K562 (cell line): Measurements from ENCODE around the gene SLC5A6.

Experiments
- ESRRB ChIP-seq: fragments of 250-450 bp; sonication (Bioruptor Pico); IDR thresholded peaks from 2 replicates; pipeline ENCODE4 v1.5.0; 2020; ENCODE audit warnings: mild to moderate bottlenecking, moderate library complexity, borderline replicate concordance
- KAT2B ChIP-seq: IDR thresholded peaks from one replicate; pipeline ENCODE4 v1.6.1; 2012; ENCODE audit warnings: low read depth, mild to moderate bottlenecking, control low read depth, inconsistent platforms, low read length, moderate library complexity
- SMC3 ChIP-seq: conservative IDR thresholded peaks from 2 replicates; pipeline ENCODE4 v1.6.1; 2011; ENCODE audit warnings: low read depth, low read length, improper control_type of control experiment; ENCODE audit not compliant: insufficient read depth

DNA sequence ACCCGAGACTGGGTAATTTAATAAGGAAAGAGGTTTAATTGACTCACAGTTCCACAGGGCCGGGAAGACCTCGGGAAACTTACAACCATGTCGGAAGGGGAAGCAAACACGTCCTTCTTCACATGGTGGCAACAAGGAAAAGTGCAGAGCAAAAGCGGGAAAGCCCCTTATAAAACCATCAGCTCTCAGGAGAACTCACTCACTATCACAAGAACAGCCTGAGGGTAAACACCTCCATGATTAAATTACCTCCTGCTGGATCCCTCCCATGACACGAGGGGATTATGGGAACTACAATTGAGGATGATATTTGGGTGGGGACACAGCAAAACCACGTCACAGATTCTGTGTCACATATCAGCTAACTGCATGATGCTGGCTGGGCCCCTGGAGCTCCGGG is 51.9 kb downstream of the SLC5A6 start:
- TF ChIP-seq ESRRB (CRISPR knock-in tag) (no peak), SMC3 (no peak), KAT2B (no peak)
